DMS53 treated with DMSO at 0.1 percent for 48 hours (cell line): ENCODE results near the gene DHX29.

Source experiments
- DNase-seq: peaks from one replicate; lab custom pipeline; 2025; ENCODE audit not compliant: unreplicated experiment; lab: John Stamatoyannopoulos, UW

DHX29 gene, protein sequence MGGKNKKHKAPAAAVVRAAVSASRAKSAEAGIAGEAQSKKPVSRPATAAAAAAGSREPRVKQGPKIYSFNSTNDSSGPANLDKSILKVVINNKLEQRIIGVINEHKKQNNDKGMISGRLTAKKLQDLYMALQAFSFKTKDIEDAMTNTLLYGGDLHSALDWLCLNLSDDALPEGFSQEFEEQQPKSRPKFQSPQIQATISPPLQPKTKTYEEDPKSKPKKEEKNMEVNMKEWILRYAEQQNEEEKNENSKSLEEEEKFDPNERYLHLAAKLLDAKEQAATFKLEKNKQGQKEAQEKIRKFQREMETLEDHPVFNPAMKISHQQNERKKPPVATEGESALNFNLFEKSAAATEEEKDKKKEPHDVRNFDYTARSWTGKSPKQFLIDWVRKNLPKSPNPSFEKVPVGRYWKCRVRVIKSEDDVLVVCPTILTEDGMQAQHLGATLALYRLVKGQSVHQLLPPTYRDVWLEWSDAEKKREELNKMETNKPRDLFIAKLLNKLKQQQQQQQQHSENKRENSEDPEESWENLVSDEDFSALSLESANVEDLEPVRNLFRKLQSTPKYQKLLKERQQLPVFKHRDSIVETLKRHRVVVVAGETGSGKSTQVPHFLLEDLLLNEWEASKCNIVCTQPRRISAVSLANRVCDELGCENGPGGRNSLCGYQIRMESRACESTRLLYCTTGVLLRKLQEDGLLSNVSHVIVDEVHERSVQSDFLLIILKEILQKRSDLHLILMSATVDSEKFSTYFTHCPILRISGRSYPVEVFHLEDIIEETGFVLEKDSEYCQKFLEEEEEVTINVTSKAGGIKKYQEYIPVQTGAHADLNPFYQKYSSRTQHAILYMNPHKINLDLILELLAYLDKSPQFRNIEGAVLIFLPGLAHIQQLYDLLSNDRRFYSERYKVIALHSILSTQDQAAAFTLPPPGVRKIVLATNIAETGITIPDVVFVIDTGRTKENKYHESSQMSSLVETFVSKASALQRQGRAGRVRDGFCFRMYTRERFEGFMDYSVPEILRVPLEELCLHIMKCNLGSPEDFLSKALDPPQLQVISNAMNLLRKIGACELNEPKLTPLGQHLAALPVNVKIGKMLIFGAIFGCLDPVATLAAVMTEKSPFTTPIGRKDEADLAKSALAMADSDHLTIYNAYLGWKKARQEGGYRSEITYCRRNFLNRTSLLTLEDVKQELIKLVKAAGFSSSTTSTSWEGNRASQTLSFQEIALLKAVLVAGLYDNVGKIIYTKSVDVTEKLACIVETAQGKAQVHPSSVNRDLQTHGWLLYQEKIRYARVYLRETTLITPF (N-terminal part only)

DNA sequence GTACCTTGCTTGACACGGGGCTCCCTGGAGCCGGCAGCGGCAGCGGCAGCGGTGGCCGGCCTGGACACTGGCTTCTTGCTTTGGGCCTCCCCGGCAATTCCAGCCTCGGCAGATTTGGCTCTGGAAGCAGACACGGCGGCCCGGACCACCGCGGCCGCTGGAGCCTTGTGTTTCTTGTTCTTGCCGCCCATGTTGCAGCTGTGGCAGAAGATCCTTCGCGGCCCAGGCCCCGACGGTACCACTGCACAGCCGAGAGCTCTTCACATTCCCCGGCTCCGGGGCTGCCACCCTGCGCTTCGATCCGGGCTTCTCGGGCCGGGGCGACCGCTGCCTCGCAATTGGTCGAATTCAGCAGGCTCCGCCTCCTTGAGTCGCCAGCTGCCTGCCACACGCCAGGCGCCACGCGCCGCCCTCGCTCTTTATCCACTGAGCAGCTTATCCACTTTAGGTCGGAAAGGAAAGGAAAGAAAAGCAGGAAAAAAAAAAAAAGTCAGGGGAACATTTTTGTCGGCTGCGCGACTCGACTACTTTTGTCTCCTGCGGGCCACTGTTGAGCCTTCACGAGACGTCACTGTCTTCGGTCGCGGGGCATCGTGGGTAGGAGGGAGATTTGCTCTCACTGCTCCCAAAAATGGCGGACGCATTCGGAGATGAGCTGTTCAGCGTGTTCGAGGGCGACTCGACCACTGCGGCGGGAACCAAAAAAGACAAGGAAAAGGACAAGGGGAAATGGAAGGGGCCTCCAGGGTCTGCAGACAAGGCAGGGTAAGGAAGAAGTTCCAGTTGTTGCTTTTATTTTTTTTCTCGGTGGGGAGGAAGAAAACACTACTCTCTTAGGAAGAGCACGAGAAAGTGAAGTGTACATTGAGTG, at the start of gene DHX29, which contains the start of gene MTREX:
Gene DHX29 (minus strand): TSS at position 312 of the 871 bp plus-strand sequence. CDS start 121 bp downstream, at position 191.
Gene MTREX (plus strand): TSS at position 607 of the 871 bp plus-strand sequence. CDS start 25 bp downstream, at position 632.
- DNase-seq, result peak; percentile 97

DNA sequence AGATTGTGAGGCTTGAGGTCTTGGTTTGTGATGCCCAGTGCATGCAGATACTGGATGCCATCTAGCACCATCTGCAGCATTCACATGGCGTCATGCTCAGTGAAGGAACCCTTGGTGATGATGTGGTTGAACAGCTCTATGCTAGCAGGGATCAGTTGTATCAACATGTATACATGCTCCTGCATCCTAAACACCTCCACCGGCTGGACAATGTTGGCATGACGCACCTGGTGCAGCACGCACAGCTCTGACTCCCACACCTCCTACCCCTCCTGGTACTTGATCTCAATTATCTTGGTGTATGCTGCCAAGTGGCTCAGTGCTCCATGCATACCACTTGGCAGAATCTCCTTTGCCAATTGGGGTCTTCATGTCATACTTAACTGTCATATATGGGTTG, 49.4 kb upstream of the DHX29 start:
- DNase-seq, result no peak

DNA sequence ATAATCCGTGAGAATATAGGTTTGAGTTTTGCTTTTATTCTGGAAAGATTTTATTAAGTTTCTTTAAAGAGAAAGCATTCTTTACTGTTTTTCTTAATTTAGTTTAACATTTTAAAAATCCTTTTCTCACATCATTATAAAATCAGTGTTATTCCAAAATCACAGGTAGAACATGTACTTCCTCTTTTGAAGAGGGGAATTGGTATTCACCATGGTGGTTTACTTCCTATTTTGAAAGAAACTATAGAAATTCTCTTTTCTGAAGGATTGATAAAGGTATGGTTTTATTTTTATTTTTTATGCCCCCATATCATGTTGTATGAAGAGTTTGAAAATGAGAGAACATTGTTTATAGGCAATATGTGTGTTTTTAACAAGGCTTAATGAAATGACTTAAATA, 43.3 kb upstream of the DHX29 start:
- DNase-seq, result no peak

DNA sequence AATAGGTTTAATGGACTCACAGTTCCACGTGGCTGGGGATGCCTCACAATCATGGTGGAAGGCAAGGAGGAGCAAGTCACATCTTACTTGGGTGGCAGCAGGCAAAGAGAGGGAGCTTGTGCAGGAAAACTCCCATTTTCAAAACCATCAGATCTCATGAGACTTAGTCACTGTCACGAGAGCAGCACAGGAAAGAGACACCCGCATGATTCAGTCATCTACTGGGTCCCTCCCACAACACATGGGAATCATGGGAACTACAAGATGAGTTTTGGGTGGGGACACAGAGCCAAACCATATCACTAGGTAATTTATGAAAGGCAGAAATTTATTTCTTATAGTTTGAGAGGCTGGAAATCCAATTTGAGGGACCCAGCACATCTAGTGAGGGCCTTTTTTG, 40.3 kb upstream of the DHX29 start:
- DNase-seq, result no peak

DNA sequence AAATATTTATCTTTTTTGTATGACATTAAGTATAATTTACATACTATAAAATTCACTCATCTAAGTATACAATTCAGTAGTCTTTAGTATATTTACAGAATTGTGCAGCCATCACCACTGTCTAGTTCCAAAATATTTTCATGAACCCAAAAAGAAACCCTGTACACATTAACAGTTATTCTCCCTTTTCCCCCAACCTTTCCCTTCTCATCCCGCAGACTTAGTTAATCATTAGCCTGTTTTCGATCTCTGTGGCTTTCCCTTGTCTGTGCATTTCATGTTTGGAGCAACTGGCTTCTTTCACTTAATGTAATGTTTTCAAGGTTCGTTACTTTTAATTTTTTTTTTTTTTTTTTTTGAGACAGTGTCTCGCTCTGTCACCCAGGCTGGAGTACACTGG, 37.8 kb upstream of the DHX29 start:
- DNase-seq, result no peak

- DNase-seq, result peak; percentile 14
Observed at GRCh38 chr5:55344392-55344992, 37.0 kb upstream of the DHX29 start.

- no peak for DNase-seq
Observed at GRCh38 chr5:55343609-55344008, 36.1 kb upstream of the DHX29 start.

DNA sequence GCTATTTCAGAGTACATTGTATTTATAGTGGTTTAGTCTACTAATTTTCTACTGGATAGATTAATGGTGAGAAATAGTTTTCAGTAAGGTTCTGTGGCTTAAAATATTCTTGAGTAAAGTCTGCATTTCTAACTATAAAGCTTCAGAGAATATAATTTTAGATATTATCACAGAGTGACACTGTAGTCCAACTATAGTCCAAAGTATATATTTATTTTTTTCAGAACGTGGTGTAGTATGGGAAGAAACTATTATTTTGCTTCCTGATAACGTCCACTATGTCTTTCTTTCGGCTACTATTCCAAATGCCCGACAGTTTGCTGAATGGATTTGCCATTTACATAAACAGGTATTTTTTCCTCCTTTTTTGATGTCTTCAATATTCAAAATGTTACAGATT, 35.6 kb upstream of the DHX29 start:
- DNase-seq, result no peak

DNA sequence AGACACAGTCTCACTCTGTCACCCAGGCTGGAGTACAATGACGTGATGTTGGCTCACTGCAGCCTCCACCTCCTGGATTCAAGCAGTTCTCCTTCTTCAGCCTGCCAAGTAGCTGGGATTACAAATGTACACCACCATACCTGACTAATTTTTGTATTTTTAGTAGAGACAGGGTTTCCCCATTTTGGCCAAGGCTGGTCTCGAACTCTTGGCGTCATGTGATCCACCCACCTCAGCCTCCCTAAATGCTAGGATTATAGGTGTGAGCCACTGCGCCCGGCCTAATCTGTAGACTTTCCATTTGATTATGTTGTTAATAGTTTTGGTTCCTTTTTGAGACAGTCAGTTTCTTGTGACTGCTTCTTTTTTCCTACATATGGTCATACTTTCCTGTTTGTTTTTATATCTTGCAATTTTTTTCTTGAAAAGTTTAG, 31.3 kb upstream of the DHX29 start:
- DNase-seq, result no peak

DNA sequence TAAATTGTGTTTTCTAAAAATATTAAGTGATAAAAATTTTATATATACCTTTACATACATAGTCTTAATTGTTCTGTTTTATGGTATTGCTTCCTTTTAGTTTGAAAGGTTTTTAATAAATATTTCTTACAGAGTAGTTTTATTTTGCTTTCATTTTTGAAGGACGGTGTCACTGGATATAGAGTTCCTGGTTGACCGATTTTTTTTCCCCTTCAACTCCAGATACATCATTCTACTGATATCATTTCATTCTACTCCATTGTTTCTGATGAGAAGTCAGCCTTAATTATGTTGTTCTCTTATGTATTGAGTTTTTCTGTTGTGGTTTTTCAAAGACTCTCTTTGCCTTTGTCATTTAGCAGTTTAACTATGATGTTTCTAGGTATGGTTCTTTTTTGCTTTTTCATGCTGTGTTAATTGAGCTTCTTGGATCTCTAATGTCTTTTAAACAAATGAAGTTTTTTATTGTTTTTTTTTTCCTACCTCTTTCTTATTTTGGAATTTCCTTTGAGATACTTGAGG, 30.7 kb upstream of the DHX29 start:
- no peak for DNase-seq

- DNase-seq, result no peak
Observed at GRCh38 chr5:55333811-55334210, 26.3 kb upstream of the DHX29 start.

DNA sequence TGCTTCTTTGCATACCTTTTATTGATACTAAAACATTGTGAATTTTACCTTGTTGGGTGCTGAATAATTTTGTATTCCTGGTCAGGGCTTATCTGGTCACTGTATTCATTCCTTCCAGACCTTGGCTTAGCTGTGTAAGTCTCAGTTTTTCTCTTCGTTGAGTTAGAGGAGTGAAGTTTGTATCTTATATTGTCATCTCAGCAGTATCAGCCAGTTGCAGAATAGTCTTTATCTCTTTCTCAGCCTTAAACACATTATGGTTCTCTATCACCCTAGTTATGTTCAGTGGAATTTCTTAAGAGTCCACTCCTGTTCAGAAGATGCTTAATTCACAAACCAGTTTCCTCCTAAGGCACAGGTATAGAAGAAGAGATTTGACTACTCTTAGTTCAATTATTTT, 25.5 kb upstream of the DHX29 start:
- DNase-seq, result no peak

DNA sequence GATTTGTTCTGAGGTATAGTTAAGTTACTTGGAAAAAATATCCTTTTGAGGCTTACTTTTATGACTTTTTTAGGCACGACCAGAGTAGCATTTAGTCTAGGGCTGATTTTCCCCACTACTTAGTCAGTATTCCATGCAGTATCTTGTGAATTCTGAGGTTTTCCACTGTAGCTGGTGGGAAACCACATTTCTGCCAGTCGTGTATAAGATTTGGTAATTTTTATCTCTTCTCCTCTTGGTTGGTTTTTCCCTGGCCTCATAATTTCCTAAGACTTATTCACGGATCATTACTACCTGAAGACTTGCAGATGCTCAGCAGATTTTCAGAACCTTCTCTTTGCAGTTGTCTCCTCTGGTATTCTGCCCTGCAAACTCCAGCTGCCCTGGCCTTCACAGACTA, 23.8 kb upstream of the DHX29 start:
- DNase-seq, result no peak

DNA sequence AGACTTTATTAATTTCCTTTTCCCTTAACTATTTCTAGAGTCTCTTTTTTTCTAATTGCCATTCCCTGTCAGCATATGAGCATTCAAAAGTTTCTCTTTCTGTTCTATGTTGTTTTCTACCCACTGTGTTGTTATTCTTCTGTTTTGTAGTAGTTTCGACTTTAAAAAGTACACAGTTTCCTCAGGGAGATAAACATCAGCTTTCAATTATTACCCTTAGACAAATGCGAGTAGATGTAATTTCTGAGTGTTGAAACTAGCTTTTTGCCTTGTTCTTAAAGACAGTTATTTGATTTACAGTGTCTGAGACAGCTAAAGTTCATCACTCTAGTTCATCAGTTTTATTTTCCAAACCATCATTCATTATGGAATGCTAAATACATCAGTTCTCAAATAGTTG, 19.8 kb upstream of the DHX29 start:
- no peak for DNase-seq

DNA sequence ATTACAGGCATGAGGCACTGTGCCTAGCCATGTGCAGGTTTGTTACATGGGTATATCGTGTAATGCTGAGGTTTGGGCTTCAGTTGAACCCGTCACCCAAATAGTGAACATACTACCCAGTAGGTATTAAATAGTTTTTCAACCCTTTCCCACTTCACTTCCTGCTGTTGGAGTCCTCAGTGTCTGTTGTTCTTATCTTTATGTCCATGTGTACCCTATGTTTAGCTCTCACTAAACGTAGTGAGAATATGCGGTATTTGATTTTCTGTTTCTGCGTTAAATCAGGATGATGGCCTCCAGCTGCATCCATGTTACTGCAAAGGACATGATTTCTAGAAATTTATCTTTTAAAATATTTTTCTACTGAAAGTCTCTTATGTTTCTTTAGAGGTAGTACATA, 18.1 kb upstream of the DHX29 start:
- DNase-seq, result no peak

- DNase-seq, result peak; percentile 33
Observed at GRCh38 chr5:55324815-55325418, 17.4 kb upstream of the DHX29 start.

DNA sequence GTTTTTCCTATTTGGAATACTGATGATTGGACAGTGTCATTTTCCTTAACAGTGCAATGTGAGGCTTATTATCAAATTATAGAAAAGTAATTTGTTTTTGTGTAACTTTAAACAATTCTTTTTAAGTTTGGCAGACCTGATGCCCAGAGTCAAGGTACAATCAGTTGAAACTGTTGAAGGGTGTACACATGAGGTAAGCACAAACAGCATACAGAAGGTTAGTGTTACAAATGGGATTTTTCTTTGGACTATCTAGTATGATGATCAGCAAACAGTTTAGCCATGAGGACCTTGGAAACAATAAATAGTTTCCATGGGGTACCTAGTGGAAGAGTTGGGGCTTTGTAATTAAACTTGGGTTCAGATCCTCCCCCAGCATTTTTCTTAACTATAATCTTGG, 16.5 kb upstream of the DHX29 start:
- DNase-seq, result no peak

DNA sequence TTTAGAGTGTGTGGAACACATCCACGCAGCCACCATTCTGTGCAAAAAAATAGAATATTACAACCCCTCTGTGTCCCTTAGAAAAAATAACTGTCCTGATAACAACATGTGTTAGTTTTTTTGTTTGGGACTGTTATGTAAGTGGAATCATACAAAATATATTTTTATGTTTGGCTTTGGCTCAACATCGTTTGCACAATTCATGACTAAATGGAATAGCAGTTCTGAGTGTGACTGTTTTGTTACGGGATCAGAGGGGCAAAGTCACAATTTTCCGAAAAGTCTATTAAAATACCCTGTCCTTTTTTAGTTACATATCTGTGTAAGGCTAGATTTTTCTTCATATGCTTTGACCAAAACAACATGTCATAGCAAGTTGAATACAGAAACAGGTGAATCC, 13.1 kb upstream of the DHX29 start:
- no peak for DNase-seq

- DNase-seq, result no peak
Observed at GRCh38 chr5:55319491-55319890, 12.0 kb upstream of the DHX29 start.
